ENCODE measurements around the gene EXOC1.
A peak's percentile ranks its signal among the peaks of the same experiment; 100 is the strongest.

EXOC1 gene, protein sequence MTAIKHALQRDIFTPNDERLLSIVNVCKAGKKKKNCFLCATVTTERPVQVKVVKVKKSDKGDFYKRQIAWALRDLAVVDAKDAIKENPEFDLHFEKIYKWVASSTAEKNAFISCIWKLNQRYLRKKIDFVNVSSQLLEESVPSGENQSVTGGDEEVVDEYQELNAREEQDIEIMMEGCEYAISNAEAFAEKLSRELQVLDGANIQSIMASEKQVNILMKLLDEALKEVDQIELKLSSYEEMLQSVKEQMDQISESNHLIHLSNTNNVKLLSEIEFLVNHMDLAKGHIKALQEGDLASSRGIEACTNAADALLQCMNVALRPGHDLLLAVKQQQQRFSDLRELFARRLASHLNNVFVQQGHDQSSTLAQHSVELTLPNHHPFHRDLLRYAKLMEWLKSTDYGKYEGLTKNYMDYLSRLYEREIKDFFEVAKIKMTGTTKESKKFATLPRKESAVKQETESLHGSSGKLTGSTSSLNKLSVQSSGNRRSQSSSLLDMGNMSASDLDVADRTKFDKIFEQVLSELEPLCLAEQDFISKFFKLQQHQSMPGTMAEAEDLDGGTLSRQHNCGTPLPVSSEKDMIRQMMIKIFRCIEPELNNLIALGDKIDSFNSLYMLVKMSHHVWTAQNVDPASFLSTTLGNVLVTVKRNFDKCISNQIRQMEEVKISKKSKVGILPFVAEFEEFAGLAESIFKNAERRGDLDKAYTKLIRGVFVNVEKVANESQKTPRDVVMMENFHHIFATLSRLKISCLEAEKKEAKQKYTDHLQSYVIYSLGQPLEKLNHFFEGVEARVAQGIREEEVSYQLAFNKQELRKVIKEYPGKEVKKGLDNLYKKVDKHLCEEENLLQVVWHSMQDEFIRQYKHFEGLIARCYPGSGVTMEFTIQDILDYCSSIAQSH

DNA sequence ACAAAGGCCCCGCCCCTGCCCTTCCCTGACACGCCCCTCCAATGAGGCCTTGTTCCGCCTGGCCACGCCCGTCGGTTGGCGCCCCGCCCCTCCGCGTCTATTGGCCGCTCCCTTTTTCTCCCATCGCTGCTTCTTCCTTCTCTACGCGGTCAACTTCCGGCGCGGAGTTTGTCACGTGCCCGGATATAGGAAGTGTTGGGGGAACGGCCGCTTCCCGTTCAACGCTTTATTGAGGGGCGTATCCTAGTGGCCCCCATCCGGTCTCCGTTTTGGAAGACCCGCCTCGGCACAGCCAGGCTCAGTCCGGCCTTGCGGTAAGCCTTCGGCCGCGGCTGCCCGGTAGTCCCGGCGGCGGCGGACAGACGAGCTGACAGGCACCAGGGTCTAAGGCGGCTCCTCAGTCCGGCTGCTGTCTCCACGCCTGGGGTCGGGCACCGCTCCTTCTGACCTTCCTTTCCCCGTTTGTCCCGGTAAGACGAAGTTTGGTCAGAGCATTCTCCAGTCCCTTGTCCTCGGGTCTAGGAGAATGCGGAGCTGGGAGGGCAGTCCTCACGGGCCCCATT is at the start of gene EXOC1:
Gene EXOC1 (plus strand): TSS at position 165 of the 563 bp plus-strand sequence. CDS start 4,676 bp downstream, outside the sequence.
- intact Hi-C loops (cut with DNase I): no loop called here
- DNase-seq: peak; percentile 98 to 100 (median 99)

DNA sequence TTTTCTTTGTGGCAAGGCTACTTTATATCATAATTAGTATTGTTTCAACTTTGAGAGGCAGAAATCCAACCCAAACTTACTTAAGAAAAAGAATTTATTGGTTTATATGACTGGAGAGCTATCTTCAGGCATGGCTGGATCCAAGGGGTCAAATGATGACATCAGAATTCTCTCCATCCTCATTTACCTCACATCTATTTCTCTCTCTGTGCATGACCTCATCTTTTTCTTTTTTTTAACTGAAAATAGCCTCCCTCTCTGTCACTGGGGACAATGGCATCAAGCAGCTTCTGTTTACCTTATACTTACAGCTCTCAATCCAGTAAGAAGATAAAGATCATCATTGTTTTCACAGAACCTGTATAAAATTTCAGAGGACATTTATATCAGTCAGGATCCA is 45.9 kb upstream of the EXOC1 start:
- intact Hi-C loops (cut with DNase I): no loop called here
- DNase-seq: no peak

DNA sequence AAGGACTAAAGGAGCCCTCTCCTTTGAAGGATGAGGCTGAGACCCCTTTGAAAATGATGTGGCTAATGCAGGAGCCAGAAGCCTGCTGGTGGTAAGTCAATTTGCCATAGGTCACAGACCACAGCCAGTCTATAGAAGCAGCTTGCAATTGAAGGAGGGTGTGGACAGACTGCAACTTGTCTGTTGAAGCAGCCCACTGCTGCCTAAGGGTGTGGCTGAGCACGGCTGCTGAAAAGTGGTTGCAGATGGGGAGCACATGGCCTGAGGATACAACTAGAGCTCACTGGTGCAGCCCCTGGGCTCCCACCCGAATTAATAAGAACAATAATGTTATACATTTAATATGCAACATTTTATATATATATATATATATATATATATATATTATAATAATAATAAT is 45.3 kb upstream of the EXOC1 start:
- no peak for DNase-seq

DNA sequence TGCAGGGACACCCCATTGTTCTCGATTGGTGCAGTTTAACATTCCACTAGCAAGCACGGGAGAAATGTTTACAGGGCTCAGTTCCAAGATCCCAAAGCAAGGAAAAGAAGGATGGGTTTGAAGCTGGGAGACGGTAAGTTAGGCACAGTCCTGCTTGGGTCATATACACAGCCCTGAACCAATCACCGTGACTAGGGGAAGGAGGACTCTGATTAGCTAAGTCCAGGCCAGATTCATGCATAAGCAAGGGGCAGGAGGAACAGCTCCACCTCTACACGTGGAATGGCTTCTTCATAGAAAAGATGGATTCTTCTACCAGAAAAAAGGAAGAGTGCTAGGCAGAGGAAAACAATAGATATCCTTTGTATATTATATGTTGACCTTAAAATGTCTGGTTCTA is 44.8 kb upstream of the EXOC1 start:
- no peak for DNase-seq
- intact Hi-C loops (cut with DNase I): no loop called here

More for the DNA sequence above, 45.3 kb upstream of the EXOC1 start:
- intact Hi-C loops (cut with DNase I): no loop called here

DNA sequence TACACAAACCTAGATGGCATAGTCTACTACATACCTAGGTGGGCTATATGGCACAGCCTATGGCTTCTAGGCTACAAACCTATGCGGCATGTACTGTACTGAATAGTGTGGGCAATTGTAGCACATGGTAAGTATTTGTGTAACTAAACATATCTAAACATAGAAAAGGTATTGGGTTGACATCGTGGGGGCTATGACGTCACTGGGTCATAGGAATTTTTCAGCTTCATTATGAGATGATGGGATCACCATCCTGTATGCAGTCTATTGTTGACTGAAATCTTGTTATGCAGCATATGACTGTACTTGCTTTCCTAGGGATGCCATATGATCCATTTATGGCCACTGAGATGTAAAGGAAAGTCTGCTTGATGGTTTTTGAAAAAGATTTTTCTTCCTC is 35.8 kb upstream of the EXOC1 start:
- intact Hi-C loops (cut with DNase I): no loop called here

DNA sequence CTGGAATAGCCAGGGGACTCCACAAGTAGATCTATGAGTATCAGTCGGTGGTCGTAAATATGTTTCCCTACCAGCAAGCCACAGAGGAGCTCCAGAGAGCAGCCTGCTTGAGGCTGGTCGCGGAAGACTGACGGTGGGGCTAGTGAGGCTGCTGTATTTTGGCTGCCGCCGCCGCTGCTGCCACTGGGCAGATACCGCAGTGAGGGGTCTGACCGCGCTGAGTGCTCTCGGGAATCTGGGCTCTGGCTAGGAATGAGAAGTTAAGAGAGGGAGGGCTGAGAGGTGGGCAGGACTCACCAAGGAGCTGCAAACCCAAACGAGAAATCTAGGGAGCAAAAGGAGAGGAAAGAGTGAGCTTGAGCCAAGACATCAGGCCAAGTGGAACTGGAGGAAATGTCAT is 33.8 kb upstream of the EXOC1 start, which contains the start of gene EXOC1L:
Gene EXOC1L (plus strand): TSS at position 157 of the 400 bp plus-strand sequence. CDS start 237 bp downstream, at position 394.
- intact Hi-C loops (cut with DNase I): no loop called here
- DNase-seq: peak in 26 of 42 donors; percentile 2 to 47 (median 14)

More for the DNA sequence above, 35.8 kb upstream of the EXOC1 start:
- DNase-seq: no peak

DNA sequence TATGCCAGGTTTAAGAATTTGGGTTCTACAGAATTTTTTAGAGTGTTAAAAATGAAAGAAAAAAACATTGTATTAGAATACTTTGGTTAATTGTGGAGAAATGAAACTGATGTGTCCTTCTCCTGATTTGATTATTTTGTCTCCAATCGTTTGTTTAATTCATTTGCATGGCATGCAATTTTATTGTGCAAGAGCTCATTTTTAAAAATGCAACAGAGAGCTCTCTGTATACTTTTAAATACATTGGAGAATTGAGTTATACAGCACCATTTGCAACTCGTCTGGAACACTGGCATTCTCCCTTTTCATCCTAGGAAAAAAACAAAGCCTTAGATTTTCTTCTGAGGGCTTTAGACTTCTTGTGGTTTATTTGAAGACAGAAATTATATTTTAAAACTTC is 33.2 kb upstream of the EXOC1 start:
- no peak for DNase-seq
- intact Hi-C loops (cut with DNase I): no loop called here

DNA sequence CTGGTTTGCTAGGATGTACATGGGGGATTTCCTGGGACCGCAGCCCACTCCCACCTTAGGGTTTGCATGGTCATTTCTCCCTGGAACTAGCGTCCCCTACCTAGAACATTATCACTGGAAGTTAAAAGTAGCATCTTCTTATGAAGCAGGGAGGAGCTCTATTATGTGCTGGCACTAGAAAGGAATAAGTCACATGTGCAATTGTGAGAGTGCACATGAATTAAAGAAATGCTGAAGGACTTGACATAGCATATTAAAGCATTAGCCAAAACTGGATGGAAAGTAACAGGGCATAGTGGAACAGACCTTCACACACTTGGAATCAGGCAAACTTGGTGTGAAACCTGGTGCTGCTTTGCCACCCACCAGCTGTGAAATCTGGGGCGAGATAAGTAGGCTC is 31.1 kb upstream of the EXOC1 start:
- DNase-seq: no peak
- intact Hi-C loops (cut with DNase I): no loop called here

DNA sequence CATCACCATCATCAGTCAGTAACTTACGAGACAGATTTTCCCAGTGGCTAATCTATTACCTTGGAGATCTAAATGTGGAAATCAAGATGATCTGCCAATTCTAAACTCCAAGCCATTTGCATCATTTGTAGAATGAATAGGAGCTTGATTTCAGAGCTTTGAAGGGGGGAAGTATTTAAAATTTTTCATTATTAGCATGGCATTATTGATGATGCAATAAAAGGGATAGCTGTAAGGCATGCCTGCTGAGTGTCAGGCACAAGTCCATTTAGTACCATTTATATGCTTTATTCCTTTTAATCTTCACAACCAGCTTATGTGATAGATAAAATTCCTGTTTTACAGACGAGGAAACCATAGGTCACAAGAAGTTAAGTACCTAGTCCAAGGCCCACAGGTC is 28.6 kb upstream of the EXOC1 start:
- intact Hi-C loops (cut with DNase I): no loop called here

DNA sequence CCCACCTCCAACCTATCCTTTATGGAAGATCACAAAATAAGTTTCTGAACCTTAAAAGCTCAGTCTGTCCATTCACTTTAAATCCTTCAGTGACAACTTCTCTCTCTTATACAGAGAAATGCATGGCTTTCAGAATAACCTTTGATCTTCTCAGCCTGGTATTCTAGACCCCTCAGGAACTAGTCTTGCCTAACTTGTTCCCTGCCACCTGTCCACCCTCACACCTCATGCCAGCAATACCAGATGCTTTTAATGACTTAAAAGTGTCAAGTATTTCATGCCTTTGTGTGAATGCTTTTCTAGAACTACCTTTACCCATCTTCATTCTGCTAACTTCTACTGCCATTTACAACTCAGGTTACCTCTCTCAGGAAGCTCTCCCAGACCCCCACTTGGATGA is 26.5 kb upstream of the EXOC1 start:
- no peak for DNase-seq
- intact Hi-C loops (cut with DNase I): no loop called here

More for the DNA sequence above, 28.6 kb upstream of the EXOC1 start:
- no peak for DNase-seq

DNA sequence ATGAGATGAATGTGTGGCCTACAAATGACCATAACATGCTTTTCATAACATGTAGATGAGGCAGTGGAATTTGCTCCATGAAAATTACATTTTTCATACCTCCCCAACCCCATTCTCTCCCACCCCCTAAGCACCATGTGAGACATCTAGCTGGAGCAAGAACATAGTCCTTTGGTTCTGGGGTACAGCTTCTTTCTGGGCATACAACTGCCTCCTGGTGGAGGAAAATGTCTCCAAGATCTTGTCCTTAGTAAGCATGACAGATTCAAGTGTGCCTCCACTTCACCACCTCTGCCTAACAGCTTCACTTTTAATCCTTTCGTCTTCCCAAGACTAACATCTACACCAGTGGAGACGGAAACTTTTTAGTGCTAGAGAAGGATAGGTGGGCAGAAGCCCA is 25.9 kb upstream of the EXOC1 start:
- intact Hi-C loops (cut with DNase I): no loop called here

DNA sequence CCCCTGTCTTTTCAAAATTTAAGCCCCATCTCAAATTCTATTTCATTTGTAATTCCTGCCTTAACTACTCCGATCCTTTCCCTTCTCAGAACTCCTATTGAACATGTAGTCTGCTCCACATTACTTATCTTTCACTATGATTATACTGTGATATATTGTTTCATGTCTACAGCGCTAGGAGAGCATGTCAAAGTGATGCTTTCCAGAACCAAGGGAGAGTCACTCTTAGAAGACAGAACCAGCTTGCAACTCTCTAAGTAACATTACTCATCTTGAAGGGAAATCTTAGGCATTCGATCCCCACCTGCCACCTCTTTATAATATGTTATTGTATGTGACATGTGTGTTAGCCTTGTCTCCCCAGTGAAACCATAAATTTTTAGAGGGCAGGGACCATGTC is 23.4 kb upstream of the EXOC1 start:
- no peak for DNase-seq
- intact Hi-C loops (cut with DNase I): no loop called here

More for the DNA sequence above, 25.9 kb upstream of the EXOC1 start:
- DNase-seq: no peak

DNA sequence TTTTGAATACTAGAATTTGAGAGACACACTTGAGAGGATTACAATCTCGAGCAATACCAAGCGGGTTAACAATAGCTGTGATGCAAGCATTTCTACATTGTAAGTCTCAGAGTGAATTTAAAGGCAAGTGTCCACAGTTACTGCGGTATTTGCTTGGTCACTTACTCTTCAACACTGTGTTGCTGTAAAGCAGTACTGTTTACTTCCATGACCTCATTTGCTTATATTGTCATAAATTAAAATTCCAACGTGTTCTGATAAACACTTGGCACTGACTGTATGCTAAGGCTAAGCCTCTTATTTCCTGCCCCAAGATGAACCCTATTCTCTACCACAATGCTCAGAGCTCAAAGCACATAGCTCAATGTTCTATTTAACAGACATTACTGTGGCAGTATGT is 22.7 kb upstream of the EXOC1 start:
- intact Hi-C loops (cut with DNase I): no loop called here
- DNase-seq: no peak

DNA sequence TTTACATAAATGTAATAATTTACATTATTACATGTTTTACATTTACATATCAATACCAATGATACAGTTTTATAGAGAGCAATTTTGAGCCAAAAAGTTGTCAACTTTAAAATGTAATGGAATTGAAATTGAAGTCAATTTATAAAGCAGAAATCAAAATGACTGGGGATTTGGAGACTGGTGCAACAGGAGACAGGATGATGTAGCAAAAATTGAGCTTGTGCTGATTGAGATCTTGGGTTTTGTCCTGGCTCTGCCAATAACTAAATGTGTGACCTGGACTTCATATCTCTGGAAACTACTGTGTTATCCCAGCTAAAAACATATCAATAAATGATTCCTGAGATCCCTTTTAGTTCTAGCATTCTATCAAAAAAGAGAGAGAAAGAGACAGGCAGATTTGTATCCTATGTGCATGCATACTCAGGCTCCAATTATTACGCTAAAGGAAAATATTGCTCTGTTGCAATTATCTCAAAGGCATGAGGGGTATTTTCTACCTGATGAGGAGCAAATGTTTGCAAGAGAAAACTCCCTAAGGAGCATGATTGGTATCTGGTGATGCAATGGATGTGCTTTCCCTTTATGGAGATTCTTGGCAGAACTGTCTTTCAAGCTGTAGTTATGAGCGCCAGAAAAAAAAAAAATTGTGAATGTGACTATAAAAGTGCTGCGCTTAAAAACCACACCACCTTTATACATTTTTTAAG is 19.2 kb upstream of the EXOC1 start:
- DNase-seq: no peak

DNA sequence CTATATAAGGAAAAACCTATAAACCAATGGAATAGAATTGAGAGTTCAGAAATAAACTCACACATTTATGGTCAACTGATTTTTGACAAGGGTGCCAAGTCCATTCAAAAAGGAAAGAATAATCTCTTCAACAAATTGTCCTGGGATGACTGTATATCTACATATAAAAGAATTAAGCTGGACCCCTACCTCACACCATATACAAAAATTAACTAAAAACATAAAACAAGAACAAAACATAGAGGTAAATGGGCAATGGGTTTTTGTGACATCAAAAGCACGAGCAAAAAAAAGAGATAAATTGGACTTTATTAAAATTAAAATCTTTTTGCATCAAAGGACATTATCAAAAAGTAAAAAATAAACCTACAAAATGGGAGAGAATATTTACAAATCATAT is 15.5 kb upstream of the EXOC1 start:
- intact Hi-C loops (cut with DNase I): no loop called here
- no peak for DNase-seq

More for the DNA sequence above, 19.2 kb upstream of the EXOC1 start:
- intact Hi-C loops (cut with DNase I): no loop called here

DNA sequence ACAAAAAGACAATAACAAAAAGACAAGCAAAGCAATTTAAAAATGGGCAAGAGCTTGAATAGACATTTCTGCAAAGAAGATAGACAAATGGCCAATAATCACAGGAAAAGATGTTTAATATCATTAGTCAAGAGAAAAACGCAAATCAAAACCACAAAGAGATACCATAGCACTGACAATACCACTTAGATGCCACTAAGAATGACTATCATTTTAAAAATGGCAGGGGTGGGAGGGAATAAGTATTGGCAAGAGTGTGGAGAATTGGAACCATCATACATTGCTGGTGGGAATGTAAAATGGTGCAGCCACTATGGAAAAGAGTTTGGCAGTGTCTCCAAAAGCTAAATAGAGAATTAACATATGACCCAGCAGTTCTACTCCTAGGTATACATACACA is 15.1 kb upstream of the EXOC1 start:
- DNase-seq: no peak
- intact Hi-C loops (cut with DNase I): no loop called here

DNA sequence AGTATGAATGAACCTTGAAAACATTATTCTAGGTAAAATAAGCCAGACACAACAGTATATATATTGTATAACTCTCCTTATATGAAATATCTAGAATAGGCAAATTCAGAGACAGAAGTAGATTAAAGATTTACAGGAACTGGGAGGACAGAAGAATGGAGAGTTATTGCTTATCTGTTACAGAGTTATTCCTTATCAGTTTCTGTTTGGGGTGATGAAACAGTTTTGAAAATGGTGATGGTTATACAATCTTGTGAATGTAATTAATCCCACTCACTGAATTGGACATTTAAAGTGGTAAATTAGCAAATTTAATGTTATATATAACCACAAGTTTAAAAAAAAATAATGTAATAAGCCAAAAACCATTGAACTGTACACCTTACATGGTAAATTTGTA is 14.5 kb upstream of the EXOC1 start:
- DNase-seq: no peak

DNA sequence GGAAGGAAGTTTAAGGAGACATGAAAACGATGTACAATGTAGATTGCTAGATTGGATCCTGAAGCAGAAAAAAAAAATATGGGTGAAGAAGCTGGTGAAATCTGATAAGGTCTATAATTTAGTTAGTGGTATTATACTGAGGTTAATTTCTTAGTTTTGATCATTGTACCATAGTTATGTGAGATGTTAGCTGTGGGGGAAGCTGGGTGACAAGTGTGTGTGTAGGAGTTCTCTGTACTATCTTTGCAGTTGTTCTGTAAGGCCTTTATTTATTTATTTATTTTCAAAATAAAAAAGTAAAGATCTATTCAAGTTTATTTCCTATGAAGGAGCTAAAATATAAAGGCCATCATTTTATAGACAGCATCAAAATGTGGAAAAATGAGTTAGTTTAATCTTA is 12.5 kb upstream of the EXOC1 start:
- DNase-seq: no peak

More for the DNA sequence above, 14.5 kb upstream of the EXOC1 start:
- intact Hi-C loops (cut with DNase I): no loop called here

More for the DNA sequence above, 12.5 kb upstream of the EXOC1 start:
- intact Hi-C loops (cut with DNase I): no loop called here
